GM23338 (cell line): ENCODE results near the gene AANAT. TPM values are rescaled to one million over a fixed set of nuclear protein-coding genes. Genes with fewer than 3 reads are reported as not detected.

Source experiments
- ATAC-seq: fragments of 200-7000 bp; cut with Tn5 transposase; 3 replicates; pipeline ENCODE4 v1.9.1; 2020
- DNase-seq: peaks from one replicate; pipeline ENCODE4 v3.0.0-alpha.2; 2015; ENCODE audit warnings: low spot score
- H2AFZ ChIP-seq: fragments of 200-600 bp; sonication (generic); 2 replicates; pipeline ENCODE4 v1.8.0; 2016; ENCODE audit warnings: antibody characterized with exemption, mild to moderate bottlenecking, moderate library complexity
- H3F3A ChIP-seq: fragments of 200-600 bp; sonication (generic); replicated peaks from 2 replicates; pipeline ENCODE4 v1.8.0; 2017; ENCODE audit warnings: antibody characterized with exemption, mixed run types, low read depth
- H3K27ac ChIP-seq: fragments of 200-600 bp; sonication (generic); 2 replicates; pipeline ENCODE4 v1.6.1; 2016; ENCODE audit warnings: low read depth
- H3K27me3 ChIP-seq: fragments of 200-600 bp; sonication (generic); 2 replicates; pipeline ENCODE4 v1.8.0; 2016; ENCODE audit warnings: mild to moderate bottlenecking, mixed run types, moderate library complexity; ENCODE audit not compliant: insufficient read depth
- H3K36me3 ChIP-seq: fragments of 200-600 bp; sonication (generic); 2 replicates; pipeline ENCODE4 v1.8.0; 2016; ENCODE audit warnings: mild to moderate bottlenecking; ENCODE audit not compliant: insufficient read depth
- H3K4me1 ChIP-seq: fragments of 200-600 bp; sonication (generic); 2 replicates; pipeline ENCODE4 v1.8.0; 2016; ENCODE audit warnings: mild to moderate bottlenecking, moderate library complexity; ENCODE audit not compliant: insufficient read depth
- H3K4me2 ChIP-seq: fragments of 200-600 bp; sonication (generic); 2 replicates; pipeline ENCODE4 v1.7.1; 2017; ENCODE audit warnings: mixed run types
- H3K4me3 ChIP-seq: fragments of 200-600 bp; sonication (generic); 2 replicates; pipeline ENCODE4 v1.6.1; 2016; ENCODE audit warnings: mixed run types
- H3K79me2 ChIP-seq: fragments of 200-600 bp; sonication (generic); replicated peaks from 2 replicates; pipeline ENCODE4 v1.8.0; 2017; ENCODE audit warnings: mild to moderate bottlenecking; ENCODE audit not compliant: insufficient read depth
- H3K9me2 ChIP-seq: fragments of 200-600 bp; sonication (generic); 2 replicates; pipeline ENCODE4 v1.8.0; 2017; ENCODE audit not compliant: insufficient read depth
- H4K20me1 ChIP-seq: fragments of 200-600 bp; sonication (generic); replicated peaks from 2 replicates; pipeline ENCODE4 v1.8.0; 2017; ENCODE audit warnings: mild to moderate bottlenecking; ENCODE audit not compliant: insufficient read depth
- H3K27ac Mint-ChIP-seq: 2 replicates; pipeline ENCODE4 v1.8.0; 2020; ENCODE audit warnings: inconsistent platforms, mild to moderate bottlenecking, moderate library complexity, mixed read lengths
- H3K27me3 Mint-ChIP-seq: 3 replicates; pipeline ENCODE4 v1.8.0; 2022; ENCODE audit warnings: low read depth, mild to moderate bottlenecking, moderate library complexity, mixed read lengths, inconsistent platforms; ENCODE audit not compliant: insufficient read depth, poor library complexity
- H3K36me3 Mint-ChIP-seq: 3 replicates; pipeline ENCODE4 v1.8.0; 2021; ENCODE audit warnings: low read depth, mild to moderate bottlenecking, inconsistent platforms, moderate library complexity, mixed read lengths
- H3K4me1 Mint-ChIP-seq: 3 replicates; pipeline ENCODE4 v1.8.0; 2020; ENCODE audit warnings: mild to moderate bottlenecking, inconsistent platforms, mixed read lengths
- H3K4me3 Mint-ChIP-seq: 3 replicates; pipeline ENCODE4 v1.8.0; 2021; ENCODE audit warnings: moderate library complexity, mild to moderate bottlenecking, inconsistent platforms, mixed read lengths
- H3K9me3 Mint-ChIP-seq: 3 replicates; pipeline ENCODE4 v1.8.0; 2020; ENCODE audit warnings: moderate library complexity, mild to moderate bottlenecking, inconsistent platforms, mixed read lengths
- CREB1 ChIP-seq: fragments of 250-450 bp; sonication (Bioruptor Pico); IDR thresholded peaks from 2 replicates; pipeline ENCODE4 v1.5.0; 2020; ENCODE audit warnings: low read depth, mild to moderate bottlenecking, moderate library complexity
- CTCF ChIP-seq, 2 experiments: fragments of 200-600 bp in 1 of 2; sonication (generic) in 1 of 2; conservative IDR thresholded peaks; 2 replicates each; pipeline versions ENCODE4 v1.5.1 to v1.6.1; 2016 to 2017; ENCODE audit warnings: antibody characterized with exemption in 2 of 2, low read depth in 2 of 2, mild to moderate bottlenecking in 2 of 2, moderate library complexity in 1 of 2
- ETS1 ChIP-seq: IDR thresholded peaks from 2 replicates; pipeline ENCODE4 v1.6.1; 2016; ENCODE audit warnings: antibody characterized with exemption
- EZH2 ChIP-seq: fragments of 200-600 bp; sonication (generic); IDR thresholded peaks from one replicate; pipeline ENCODE4 v1.8.0; 2017; ENCODE audit warnings: antibody characterized with exemption, mild to moderate bottlenecking, low read depth; ENCODE audit not compliant: unreplicated experiment
- EZH2phosphoT487 ChIP-seq: fragments of 200-600 bp; sonication (generic); IDR thresholded peaks from one replicate; pipeline ENCODE4 v1.8.1; 2018; ENCODE audit warnings: antibody characterized with exemption; ENCODE audit not compliant: unreplicated experiment
- JUNB ChIP-seq: IDR thresholded peaks from one replicate; pipeline ENCODE4 v1.6.1; 2016; ENCODE audit warnings: antibody characterized with exemption; ENCODE audit not compliant: unreplicated experiment
- NANOG ChIP-seq: IDR thresholded peaks from 2 replicates; pipeline ENCODE4 v1.6.1; 2016; ENCODE audit warnings: antibody characterized with exemption, borderline replicate concordance
- POLR2AphosphoS5 ChIP-seq: IDR thresholded peaks from 2 replicates; pipeline ENCODE4 v1.6.1; 2016; ENCODE audit warnings: antibody characterized with exemption, low read depth
- STAT1 ChIP-seq: IDR thresholded peaks from one replicate; pipeline ENCODE4 v1.6.1; 2016; ENCODE audit warnings: antibody characterized with exemption; ENCODE audit not compliant: unreplicated experiment
- ZNF114 ChIP-seq: fragments of 250-450 bp; sonication (Bioruptor Pico); IDR thresholded peaks from 2 replicates; pipeline ENCODE4 v1.5.0; 2020; ENCODE audit warnings: mild to moderate bottlenecking, moderate library complexity
- ZNF331 ChIP-seq: fragments of 250-450 bp; sonication (Bioruptor Pico); IDR thresholded peaks from 2 replicates; pipeline ENCODE4 v1.5.0; 2020; ENCODE audit warnings: low read depth, mild to moderate bottlenecking, moderate library complexity
- ZNF462 ChIP-seq: fragments of 250-450 bp; sonication (Bioruptor Pico); IDR thresholded peaks from 2 replicates; pipeline ENCODE4 v1.5.0; 2020; ENCODE audit warnings: mild to moderate bottlenecking, moderate library complexity
- polyA plus RNA-seq: library from polyadenylated mRNA; unstranded; fragments of >200 nt; fragmentation: Nextera tagmentation; extraction: Ambion mirVana; gene quantifications from 2 replicates; pipeline ENCODE4 v1.2.1, GENCODE V29; 2016
- total RNA-seq: library from RNA; depleted of rRNA; stranded (reverse); fragments of >200 nt; shearing (Covaris generic); gene quantifications from 2 replicates; pipeline ENCODE4 v1.2.3, GENCODE V29; 2014
- TF ChIP-seq, protein P1 (sequence below): IDR thresholded peaks from one replicate; pipeline ENCODE4 v1.6.1; 2018; ENCODE audit warnings: antibody characterized with exemption; ENCODE audit not compliant: unreplicated experiment

AANAT gene
- total and polyA plus RNA-seq, 2 experiments from 2014 or later: 0.28 to 1.0 TPM

- Mint-ChIP-seq H3K36me3 (no peaks in the 10 kb centered on the region), H3K4me3 (no peak overlapping the region), H3K27me3 (peaks cover 19% of the 10 kb centered on the region), H3K27ac (no peak overlapping the region), H3K4me1 (peaks cover 57% of the 10 kb centered on the region), H3K9me3 (no peaks in the 10 kb centered on the region)
- TF ChIP-seq CREB1 (CRISPR knock-in tag): no peak
- no peak for TF ChIP-seq CTCF (conservative IDR thresholded peaks at IDR 0.05; ENCODE audit: low read depth in 2 of 2)
- no peak for TF ChIP-seq ETS1
- no peak for TF ChIP-seq NANOG
- TF ChIP-seq ZNF331 (CRISPR knock-in tag): no peak
- no peak for TF ChIP-seq ZNF462 (CRISPR knock-in tag)
- no peak for TF ChIP-seq EZH2phosphoT487
- no peak for TF ChIP-seq STAT1
- no peak for TF ChIP-seq ZNF114 (CRISPR knock-in tag)
- TF ChIP-seq, protein P1, sequence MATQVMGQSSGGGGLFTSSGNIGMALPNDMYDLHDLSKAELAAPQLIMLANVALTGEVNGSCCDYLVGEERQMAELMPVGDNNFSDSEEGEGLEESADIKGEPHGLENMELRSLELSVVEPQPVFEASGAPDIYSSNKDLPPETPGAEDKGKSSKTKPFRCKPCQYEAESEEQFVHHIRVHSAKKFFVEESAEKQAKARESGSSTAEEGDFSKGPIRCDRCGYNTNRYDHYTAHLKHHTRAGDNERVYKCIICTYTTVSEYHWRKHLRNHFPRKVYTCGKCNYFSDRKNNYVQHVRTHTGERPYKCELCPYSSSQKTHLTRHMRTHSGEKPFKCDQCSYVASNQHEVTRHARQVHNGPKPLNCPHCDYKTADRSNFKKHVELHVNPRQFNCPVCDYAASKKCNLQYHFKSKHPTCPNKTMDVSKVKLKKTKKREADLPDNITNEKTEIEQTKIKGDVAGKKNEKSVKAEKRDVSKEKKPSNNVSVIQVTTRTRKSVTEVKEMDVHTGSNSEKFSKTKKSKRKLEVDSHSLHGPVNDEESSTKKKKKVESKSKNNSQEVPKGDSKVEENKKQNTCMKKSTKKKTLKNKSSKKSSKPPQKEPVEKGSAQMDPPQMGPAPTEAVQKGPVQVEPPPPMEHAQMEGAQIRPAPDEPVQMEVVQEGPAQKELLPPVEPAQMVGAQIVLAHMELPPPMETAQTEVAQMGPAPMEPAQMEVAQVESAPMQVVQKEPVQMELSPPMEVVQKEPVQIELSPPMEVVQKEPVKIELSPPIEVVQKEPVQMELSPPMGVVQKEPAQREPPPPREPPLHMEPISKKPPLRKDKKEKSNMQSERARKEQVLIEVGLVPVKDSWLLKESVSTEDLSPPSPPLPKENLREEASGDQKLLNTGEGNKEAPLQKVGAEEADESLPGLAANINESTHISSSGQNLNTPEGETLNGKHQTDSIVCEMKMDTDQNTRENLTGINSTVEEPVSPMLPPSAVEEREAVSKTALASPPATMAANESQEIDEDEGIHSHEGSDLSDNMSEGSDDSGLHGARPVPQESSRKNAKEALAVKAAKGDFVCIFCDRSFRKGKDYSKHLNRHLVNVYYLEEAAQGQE: no peak
- no peak for TF ChIP-seq POLR2AphosphoS5
- no peak for TF ChIP-seq JUNB
- no peak for TF ChIP-seq EZH2
- DNase-seq (no peak), ATAC-seq (no peak)
- peaks cover 3% of the 10 kb centered on the region; the same call in 1 of the 2 replicates for H3K79me2 ChIP-seq
- no peak overlapping the region for H3K27ac ChIP-seq
- H3K9me2 ChIP-seq: no peaks in the 10 kb centered on the region
- peaks cover 4% of the 10 kb centered on the region; the same call in 1 of the 2 replicates for H3K27me3 ChIP-seq
- no peak overlapping the region for H2AFZ ChIP-seq
- H4K20me1 ChIP-seq: peaks cover 6% of the 10 kb centered on the region; the same call in 1 of the 2 replicates
- peak overlapping the region; percentile 60; the same call in 1 of the 2 replicates for H3K4me2 ChIP-seq
- no peaks in the 10 kb centered on the region for H3K36me3 ChIP-seq
- H3F3A ChIP-seq: 0 out of 2 replicates have a peak, but pooled peaks cover 3% of the 10 kb centered on the region
- H3K4me1 ChIP-seq: peaks cover 32% of the 10 kb centered on the region
- H3K4me3 ChIP-seq: no peak overlapping the region
These were observed 30.2 kb downstream of the AANAT start for GRCh38 chr17:76497699-76497978.
